NCI-H1092 treated with DMSO at 0.1 percent for 48 hours (cell line): ENCODE data around the gene HBA2.
"Not testable (repeated sequence)": the region's sequence is repeated elsewhere in the genome, so short reads cannot be mapped to it uniquely, and the experiment has no call there.

Experiments used
- DNase-seq: peaks from one replicate; lab custom pipeline; 2025; lab: John Stamatoyannopoulos, UW

Gene HBA2

DNA sequence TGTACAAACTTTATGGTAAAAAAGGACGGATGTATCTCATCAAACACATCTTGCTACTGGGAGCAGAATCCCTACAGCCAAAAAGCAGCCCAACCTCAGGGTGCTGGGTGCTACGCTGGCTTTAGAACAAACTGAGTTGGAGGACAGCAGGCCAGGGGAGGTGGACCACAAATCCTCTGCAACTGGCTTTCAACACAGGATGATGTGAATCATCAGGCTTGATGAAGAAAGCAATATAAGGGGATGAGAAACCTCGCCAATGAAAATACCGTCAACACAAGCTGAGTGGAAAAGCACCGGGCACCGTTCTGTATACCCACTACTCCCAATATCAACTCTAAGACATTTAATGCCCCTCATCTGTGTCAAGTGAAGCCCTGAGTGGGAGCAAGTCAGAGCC lies 21.8 kb downstream of the HBA2 start:
- DNase-seq, result no peak

- DNase-seq, result no peak
Observed at GRCh38 chr16:200388-200787, 27.7 kb downstream of the HBA2 start.

DNA sequence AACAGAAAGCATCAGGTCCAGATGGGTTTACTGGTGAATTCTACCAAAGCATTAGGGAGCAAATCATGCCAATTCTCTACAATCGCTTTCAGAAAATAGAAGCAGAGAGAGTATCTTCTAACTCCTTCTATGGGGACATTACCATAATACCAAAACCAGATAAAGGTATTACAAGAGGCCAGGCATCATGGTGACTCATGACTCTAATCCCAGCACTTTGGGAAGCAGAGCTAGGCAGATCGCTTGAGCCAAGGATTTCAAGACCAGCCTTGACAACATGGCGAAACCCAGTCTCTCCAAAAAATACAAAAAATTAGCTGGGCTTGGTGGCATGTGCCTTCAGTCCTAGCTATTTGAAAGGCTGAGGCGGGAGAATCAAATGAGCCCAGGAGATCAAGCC lies 30.6 kb downstream of the HBA2 start:
- no peak for DNase-seq

DNA sequence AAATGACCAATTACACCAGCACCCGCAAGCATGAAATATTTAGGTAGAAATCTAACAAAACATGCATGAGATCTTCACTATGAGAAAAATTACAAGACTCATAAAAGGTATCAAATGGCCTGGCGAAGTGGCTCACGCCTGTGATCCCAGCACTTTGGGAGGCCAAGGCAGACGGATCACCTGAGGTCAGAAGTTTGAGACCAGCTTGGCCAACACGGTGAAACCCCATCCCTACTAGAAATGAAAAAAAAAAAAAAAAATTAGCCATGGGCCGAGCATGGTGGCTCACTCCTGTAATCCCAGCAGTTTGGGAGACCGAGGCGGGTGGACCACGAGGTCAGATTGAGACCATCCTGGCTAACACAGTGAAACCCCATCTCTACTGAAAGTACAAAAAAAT lies 31.4 kb downstream of the HBA2 start:
- DNase-seq, result not testable (repeated sequence)

DNA sequence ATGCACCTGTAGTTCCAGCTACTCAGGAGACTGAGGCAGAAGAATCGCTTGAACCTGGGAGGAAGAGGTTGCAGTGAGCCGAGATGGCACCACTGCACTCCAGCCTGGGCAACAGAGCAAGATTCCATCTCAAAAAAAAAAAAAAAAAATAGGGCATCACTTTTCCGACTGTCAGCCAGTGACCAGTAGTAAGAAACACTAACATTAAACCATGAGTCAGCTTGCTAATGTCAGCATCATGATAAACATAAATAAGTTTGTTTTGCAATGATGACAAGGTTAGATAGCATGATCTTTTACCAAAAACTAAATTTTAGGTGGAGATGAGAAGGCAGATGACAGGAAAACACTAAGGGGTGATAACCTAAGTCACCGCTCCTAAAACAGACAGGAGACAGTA lies 36.7 kb downstream of the HBA2 start:
- DNase-seq, result not testable (repeated sequence)

DNA sequence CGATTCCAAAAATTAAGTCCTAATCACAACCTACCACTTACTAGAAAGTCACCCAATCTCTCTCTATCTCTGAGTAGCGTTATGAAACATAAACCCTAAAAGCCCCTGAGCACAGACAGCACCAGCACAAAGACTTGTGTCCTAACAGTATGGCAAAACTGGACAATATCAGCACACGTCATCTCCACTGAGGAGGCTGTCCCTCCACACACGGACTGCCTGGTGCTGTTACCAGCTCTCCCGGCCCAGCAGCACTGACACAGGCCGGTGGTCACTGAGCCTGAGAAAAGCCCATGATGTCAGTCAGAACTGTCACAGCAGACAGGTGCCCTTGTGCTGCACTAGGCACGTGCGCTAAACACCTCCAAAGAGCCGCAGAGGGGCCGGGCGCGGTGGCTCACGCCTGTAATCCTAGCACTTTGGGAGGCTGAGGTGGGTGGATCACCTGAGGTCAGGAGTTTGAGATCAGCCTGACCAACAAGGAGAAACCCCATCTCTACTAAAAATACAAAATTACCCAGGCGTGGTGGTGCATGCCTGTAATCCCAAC lies 39.0 kb downstream of the HBA2 start:
- not testable (repeated sequence) for DNase-seq

DNA sequence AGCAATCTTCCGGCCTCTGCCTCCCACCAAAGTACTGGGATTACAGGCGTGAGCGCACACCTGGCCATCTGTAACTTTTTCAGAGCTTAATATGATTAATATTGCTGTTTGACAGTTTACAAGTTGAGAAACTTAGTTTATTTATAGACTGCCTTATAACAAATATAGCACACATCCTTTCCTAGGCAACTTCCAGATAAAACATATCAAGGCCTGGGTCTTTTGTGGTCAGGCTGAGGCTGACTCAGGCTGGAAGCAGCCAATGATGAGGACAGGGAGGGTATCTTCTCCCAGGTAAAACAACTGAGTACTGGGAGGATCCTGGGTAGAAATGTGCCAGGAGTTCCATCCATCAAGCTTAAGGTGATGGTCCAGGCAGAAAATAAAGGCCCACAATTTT lies 40.3 kb downstream of the HBA2 start:
- no peak for DNase-seq

GRCh38 chr16:220021-220420 lies 47.3 kb downstream of the HBA2 start:
- no peak for DNase-seq
